Lung microvascular endothelial cell (primary cell): ENCODE measurements around the gene PARD3B. TPM values are rescaled to one million over a fixed set of nuclear protein-coding genes. Genes with fewer than 3 reads are reported as not detected.
A peak's percentile ranks its signal among the peaks of the same experiment; 100 is the strongest.

Source experiments
- DNase-seq, 2 donors: peaks; one replicate each; pipeline versions ENCODE4 v3.0.0 to v3.0.0-alpha.2; 2010; ENCODE audit warnings: low read depth in 2 of 2
- total RNA-seq: library from RNA; depleted of rRNA; stranded (reverse); fragments of >200 nt; gene quantifications from 2 replicates; pipeline ENCODE4 v1.2.1, GENCODE V29; 2014

Gene PARD3B
- total RNA-seq, 1 donor from 2014 or later: 10.9 TPM

GRCh38 chr2:204586444-204587180 is 41.3 kb downstream of the PARD3B start:
- no peak for DNase-seq

GRCh38 chr2:204590063-204590462 is 44.8 kb downstream of the PARD3B start:
- DNase-seq: no peak

- DNase-seq: peak in 1 of 2 donors; percentile 49
Measured at GRCh38 chr2:204591225-204591624, 46.0 kb downstream of the PARD3B start.

- DNase-seq: peak; percentile 18 to 71
Measured at GRCh38 chr2:204604061-204604460, 58.8 kb downstream of the PARD3B start.

- DNase-seq: peak in 1 of 2 donors; percentile 31
Measured at GRCh38 chr2:204608237-204608939, 63.1 kb downstream of the PARD3B start.

GRCh38 chr2:204611017-204611631 is 65.8 kb downstream of the PARD3B start:
- DNase-seq: no peak

GRCh38 chr2:204611764-204612163 is 66.5 kb downstream of the PARD3B start:
- DNase-seq: no peak

- no peak for DNase-seq
Measured at GRCh38 chr2:204613635-204614034, 68.4 kb downstream of the PARD3B start.

- no peak for DNase-seq
Measured at GRCh38 chr2:204615456-204615855, 70.2 kb downstream of the PARD3B start.

GRCh38 chr2:204625135-204625534 is 79.9 kb downstream of the PARD3B start:
- DNase-seq: peak; percentile 19 to 30

- DNase-seq: peak; percentile 26 to 27
Measured at GRCh38 chr2:204628926-204629712, 83.8 kb downstream of the PARD3B start.

- DNase-seq: no peak
Measured at GRCh38 chr2:204632410-204632809, 87.1 kb downstream of the PARD3B start.

GRCh38 chr2:204634564-204634963 is 89.3 kb downstream of the PARD3B start:
- no peak for DNase-seq

GRCh38 chr2:204635478-204635877 is 90.2 kb downstream of the PARD3B start:
- DNase-seq: peak; percentile 37 to 48

GRCh38 chr2:204638471-204639194 is 93.4 kb downstream of the PARD3B start:
- no peak for DNase-seq

- no peak for DNase-seq
Measured at GRCh38 chr2:204643326-204643725, 98.1 kb downstream of the PARD3B start.

GRCh38 chr2:204645018-204645773 is 99.9 kb downstream of the PARD3B start:
- DNase-seq: peak; percentile 39 to 56

GRCh38 chr2:204647626-204648025 is 102.4 kb downstream of the PARD3B start:
- DNase-seq: no peak

- no peak for DNase-seq
Measured at GRCh38 chr2:204650611-204651010, 105.3 kb downstream of the PARD3B start.

- DNase-seq: no peak
Measured at GRCh38 chr2:204652063-204652462, 106.8 kb downstream of the PARD3B start.
